DOHH2 (cell line): ENCODE results near the gene KCNK17.

Source experiments
- H3F3A ChIP-seq: fragments of 200-600 bp; sonication (generic), shearing (Covaris generic); 2 replicates; pipeline ENCODE4 v1.6.0; 2016; ENCODE audit warnings: antibody characterized with exemption, mild to moderate bottlenecking; ENCODE audit not compliant: control insufficient read depth, insufficient read depth
- H3K27ac ChIP-seq: fragments of 200-600 bp; sonication (generic); 2 replicates; pipeline ENCODE4 v1.5.1; 2014; ENCODE audit warnings: low read depth, mild to moderate bottlenecking, low read length, moderate library complexity
- H3K27me3 ChIP-seq: fragments of 200-600 bp; sonication (generic); 2 replicates; pipeline ENCODE4 v1.6.1; 2014; ENCODE audit warnings: mild to moderate bottlenecking, low read length, mixed read lengths; ENCODE audit not compliant: control insufficient read depth
- H3K36me3 ChIP-seq: fragments of 200-600 bp; sonication (generic); 2 replicates; pipeline ENCODE4 v1.6.1; 2014; ENCODE audit warnings: mild to moderate bottlenecking, low read length, moderate library complexity, mixed read lengths; ENCODE audit not compliant: control insufficient read depth
- H3K4me1 ChIP-seq: fragments of 200-600 bp; sonication (generic); 2 replicates; pipeline ENCODE4 v1.6.1; 2014; ENCODE audit warnings: mild to moderate bottlenecking, low read length, mixed read lengths; ENCODE audit not compliant: control insufficient read depth
- H3K4me2 ChIP-seq: fragments of 200-600 bp; sonication (generic); 2 replicates; pipeline ENCODE4 v1.6.0; 2014; ENCODE audit warnings: mild to moderate bottlenecking, low read length, moderate library complexity
- H3K4me3 ChIP-seq: fragments of 200-600 bp; sonication (generic); 2 replicates; pipeline ENCODE4 v1.5.1; 2014; ENCODE audit warnings: mild to moderate bottlenecking, low read length, mixed read lengths
- H3K79me2 ChIP-seq: fragments of 200-600 bp; sonication (generic); 2 replicates; pipeline ENCODE4 v1.6.1; 2014; ENCODE audit warnings: mild to moderate bottlenecking, low read length, mixed read lengths; ENCODE audit not compliant: control insufficient read depth
- H3K9me2 ChIP-seq: fragments of 200-600 bp; sonication (generic); replicated peaks from 2 replicates; pipeline ENCODE4 v1.6.1; 2014; ENCODE audit warnings: mild to moderate bottlenecking, low read length, mixed read lengths; ENCODE audit not compliant: control insufficient read depth
- H3K9me3 ChIP-seq: fragments of 200-600 bp; sonication (generic); 2 replicates; pipeline ENCODE4 v1.6.1; 2014; ENCODE audit warnings: antibody characterized with exemption, low read length, mixed read lengths; ENCODE audit not compliant: control insufficient read depth, insufficient read depth
- H4K20me1 ChIP-seq: fragments of 200-600 bp; sonication (generic); 2 replicates; pipeline ENCODE4 v1.6.0; 2014; ENCODE audit warnings: low read depth, mild to moderate bottlenecking, antibody characterized with exemption, low read length, moderate library complexity; ENCODE audit not compliant: control insufficient read depth, insufficient read depth
- CTCF ChIP-seq: fragments of 200-600 bp; sonication (generic); IDR thresholded peaks from one replicate; pipeline ENCODE4 v1.5.1; 2014; ENCODE audit warnings: antibody characterized with exemption, mild to moderate bottlenecking, low read depth, low read length; ENCODE audit not compliant: poor library complexity, severe bottlenecking
- EZH2phosphoT487 ChIP-seq: fragments of 200-600 bp; sonication (generic); IDR thresholded peaks from 2 replicates; pipeline ENCODE4 v1.6.1; 2017; ENCODE audit warnings: borderline replicate concordance, mild to moderate bottlenecking, antibody characterized with exemption, low read length, moderate library complexity, mixed read lengths

The KCNK17 gene

DNA sequence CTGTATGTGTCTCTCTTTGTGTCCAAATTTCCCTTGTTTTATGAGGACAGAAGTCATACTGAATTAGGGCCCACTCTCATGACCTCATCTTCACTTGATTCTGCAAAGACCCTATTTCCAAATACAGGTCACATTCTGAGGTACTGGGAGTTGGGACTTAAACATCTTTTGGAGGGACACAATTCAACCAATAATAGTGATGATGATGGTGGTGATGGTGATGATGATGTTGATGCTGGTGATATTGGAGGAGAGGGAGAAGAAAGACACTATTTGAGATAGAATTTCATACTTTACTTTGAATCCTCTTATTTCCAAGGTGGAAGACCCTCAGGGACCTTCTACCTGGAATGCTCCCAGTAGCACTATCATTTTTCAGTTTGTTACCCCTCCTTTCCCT, 63.7 kb downstream of the KCNK17 start:
- Histone ChIP-seq H3K9me2 (no peaks in the 10 kb centered on the region), H3K27ac (no peak overlapping the region), H3K27me3 (peaks cover 6% of the 10 kb centered on the region; the same call in 1 of the 2 replicates), H4K20me1 (no peaks in the 10 kb centered on the region), H3F3A (no peaks in the 10 kb centered on the region), H3K4me1 (no peaks in the 10 kb centered on the region), H3K36me3 (no peaks in the 10 kb centered on the region), H3K79me2 (no peaks in the 10 kb centered on the region), H3K9me3 (no peaks in the 10 kb centered on the region), H3K4me3 (no peak overlapping the region), H3K4me2 (no peak overlapping the region)
- no peak for TF ChIP-seq EZH2phosphoT487
- TF ChIP-seq CTCF, result no peak

- no peaks in the 10 kb centered on the region for H3K4me1 ChIP-seq
- no peaks in the 10 kb centered on the region for H3F3A ChIP-seq
- no peak overlapping the region for H3K27ac ChIP-seq
- H4K20me1 ChIP-seq, result no peaks in the 10 kb centered on the region
- H3K9me3 ChIP-seq, result no peaks in the 10 kb centered on the region
- no peak for TF ChIP-seq CTCF
- no peak for TF ChIP-seq EZH2phosphoT487
- H3K27me3 ChIP-seq, result peaks cover 6% of the 10 kb centered on the region; the same call in 1 of the 2 replicates
- H3K9me2 ChIP-seq, result no peaks in the 10 kb centered on the region
- no peaks in the 10 kb centered on the region for H3K79me2 ChIP-seq
- H3K36me3 ChIP-seq, result no peaks in the 10 kb centered on the region
- H3K4me3 ChIP-seq, result no peak overlapping the region
- H3K4me2 ChIP-seq, result no peak overlapping the region
Observed at GRCh38 chr6:39249278-39249677, 64.9 kb downstream of the KCNK17 start.
